ENCODE results near the gene AIFM3. TPM values are rescaled to one million over a fixed set of nuclear protein-coding genes. Genes with fewer than 3 reads are reported as not detected.
A peak's percentile ranks its signal among the peaks of the same experiment; 100 is the strongest.

AIFM3 gene
- total and polyA plus RNA-seq, 2 of the 13 experiments (the other 11 are each of a cell fraction or from before 2014, with no cell fraction given) = 9.0 to 15.3 TPM

DNA sequence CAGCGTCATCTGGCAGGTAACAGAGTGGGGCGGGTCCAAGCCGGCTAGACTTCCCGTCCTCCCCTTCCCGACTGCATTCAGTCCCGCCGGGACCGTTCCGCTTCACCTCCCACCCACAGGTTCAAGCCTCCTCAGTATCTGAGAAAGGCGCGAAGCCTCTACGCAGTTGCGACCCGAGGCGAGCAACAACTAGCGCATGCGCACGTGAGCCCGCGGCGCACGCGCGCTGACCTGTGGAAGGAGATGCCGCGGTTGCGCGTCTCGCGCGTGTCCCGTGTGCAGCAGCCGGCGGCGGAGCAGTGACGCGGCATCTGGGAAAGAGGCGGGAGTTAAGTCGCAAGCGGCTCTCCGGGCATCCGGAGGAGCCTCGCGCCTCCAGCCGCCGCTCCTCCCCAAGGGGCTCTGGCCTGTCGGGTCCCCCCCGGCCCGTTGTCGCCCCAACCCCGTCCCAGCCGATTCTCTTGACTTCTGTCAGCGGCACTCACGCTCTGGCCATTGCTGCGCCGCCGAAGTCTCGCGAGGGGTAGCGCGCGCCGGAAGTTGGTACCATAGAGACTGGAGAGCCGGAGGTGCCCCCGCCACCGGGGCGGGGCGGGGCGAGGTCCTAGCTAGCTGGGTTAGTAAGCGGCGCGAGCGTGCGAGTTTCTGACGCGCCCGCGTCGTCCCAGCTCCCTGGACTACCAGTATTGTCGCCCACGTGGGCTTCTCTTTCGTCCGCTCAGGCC, 34.7 kb downstream of the AIFM3 start, which contains the start of gene THAP7 (continued):
- TF ChIP-seq, protein P1, sequence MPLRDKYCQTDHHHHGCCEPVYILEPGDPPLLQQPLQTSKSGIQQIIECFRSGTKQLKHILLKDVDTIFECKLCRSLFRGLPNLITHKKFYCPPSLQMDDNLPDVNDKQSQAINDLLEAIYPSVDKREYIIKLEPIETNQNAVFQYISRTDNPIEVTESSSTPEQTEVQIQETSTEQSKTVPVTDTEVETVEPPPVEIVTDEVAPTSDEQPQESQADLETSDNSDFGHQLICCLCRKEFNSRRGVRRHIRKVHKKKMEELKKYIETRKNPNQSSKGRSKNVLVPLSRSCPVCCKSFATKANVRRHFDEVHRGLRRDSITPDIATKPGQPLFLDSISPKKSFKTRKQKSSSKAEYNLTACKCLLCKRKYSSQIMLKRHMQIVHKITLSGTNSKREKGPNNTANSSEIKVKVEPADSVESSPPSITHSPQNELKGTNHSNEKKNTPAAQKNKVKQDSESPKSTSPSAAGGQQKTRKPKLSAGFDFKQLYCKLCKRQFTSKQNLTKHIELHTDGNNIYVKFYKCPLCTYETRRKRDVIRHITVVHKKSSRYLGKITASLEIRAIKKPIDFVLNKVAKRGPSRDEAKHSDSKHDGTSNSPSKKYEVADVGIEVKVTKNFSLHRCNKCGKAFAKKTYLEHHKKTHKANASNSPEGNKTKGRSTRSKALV (CRISPR knock-in tag; IDR thresholded peaks at IDR 0.05) = no peak; the same call in 1 of the 2 replicates
- TF ChIP-seq RFXAP (CRISPR knock-in tag; IDR thresholded peaks at IDR 0.05; ENCODE audit: borderline replicate concordance) = no peak
- no peak for TF ChIP-seq ZNF33A (CRISPR knock-in tag; IDR thresholded peaks at IDR 0.05; ENCODE audit: borderline replicate concordance)
- no peak; the same call in 1 of the 2 replicates for TF ChIP-seq GFI1 (CRISPR knock-in tag; IDR thresholded peaks at IDR 0.05; ENCODE audit: borderline replicate concordance)
- peak; percentile 96 for TF ChIP-seq ZNF749 (CRISPR knock-in tag; IDR thresholded peaks at IDR 0.05; ENCODE audit: borderline replicate concordance)
- peak; percentile 50 for TF ChIP-seq TBX3 (IDR thresholded peaks at IDR 0.05; ENCODE audit: borderline replicate concordance)
- no peak for TF ChIP-seq TBP (CRISPR knock-in tag; IDR thresholded peaks at IDR 0.05)
- TF ChIP-seq SOX13 (IDR thresholded peaks at IDR 0.05) = no peak; the same call in 1 of the 2 replicates
- TF ChIP-seq SOX13 (CRISPR knock-in tag; conservative IDR thresholded peaks at IDR 0.05 in 1 of 2, IDR thresholded peaks at IDR 0.05 in 1 of 2) = peak in 1 of 2 experiments; percentile 9; a peak in 1 of 4 replicates
- TF ChIP-seq, protein P2, sequence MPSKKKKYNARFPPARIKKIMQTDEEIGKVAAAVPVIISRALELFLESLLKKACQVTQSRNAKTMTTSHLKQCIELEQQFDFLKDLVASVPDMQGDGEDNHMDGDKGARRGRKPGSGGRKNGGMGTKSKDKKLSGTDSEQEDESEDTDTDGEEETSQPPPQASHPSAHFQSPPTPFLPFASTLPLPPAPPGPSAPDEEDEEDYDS (CRISPR knock-in tag; IDR thresholded peaks at IDR 0.05) = no peak; the same call in 1 of the 2 replicates
- TF ChIP-seq CBX1 (IDR thresholded peaks at IDR 0.05; ENCODE audit: low read depth) = no peak
- TF ChIP-seq FOXK1 (CRISPR knock-in tag; IDR thresholded peaks at IDR 0.05; ENCODE audit: borderline replicate concordance, low read depth) = peak; percentile 63; the same call in 1 of the 2 replicates
- no peak; the same call in 1 of the 2 replicates for TF ChIP-seq ZNF614 (CRISPR knock-in tag; IDR thresholded peaks at IDR 0.05; ENCODE audit: borderline replicate concordance)
- TF ChIP-seq, protein P3, sequence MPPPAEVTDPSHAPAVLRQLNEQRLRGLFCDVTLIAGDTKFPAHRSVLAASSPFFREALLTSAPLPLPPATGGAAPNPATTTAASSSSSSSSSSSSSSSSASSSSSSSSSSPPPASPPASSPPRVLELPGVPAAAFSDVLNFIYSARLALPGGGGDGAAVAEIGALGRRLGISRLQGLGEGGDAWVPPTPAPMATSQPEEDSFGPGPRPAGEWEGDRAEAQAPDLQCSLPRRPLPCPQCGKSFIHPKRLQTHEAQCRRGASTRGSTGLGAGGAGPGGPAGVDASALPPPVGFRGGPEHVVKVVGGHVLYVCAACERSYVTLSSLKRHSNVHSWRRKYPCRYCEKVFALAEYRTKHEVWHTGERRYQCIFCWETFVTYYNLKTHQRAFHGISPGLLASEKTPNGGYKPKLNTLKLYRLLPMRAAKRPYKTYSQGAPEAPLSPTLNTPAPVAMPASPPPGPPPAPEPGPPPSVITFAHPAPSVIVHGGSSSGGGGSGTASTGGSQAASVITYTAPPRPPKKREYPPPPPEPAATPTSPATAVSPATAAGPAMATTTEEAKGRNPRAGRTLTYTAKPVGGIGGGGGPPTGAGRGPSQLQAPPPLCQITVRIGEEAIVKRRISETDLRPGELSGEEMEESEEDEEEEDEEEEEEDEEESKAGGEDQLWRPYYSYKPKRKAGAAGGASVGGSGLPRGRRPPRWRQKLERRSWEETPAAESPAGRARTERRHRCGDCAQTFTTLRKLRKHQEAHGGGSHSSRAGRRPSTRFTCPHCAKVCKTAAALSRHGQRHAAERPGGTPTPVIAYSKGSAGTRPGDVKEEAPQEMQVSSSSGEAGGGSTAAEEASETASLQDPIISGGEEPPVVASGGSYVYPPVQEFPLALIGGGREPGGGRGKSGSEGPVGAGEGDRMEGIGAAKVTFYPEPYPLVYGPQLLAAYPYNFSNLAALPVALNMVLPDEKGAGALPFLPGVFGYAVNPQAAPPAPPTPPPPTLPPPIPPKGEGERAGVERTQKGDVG (CRISPR knock-in tag; IDR thresholded peaks at IDR 0.05; ENCODE audit: borderline replicate concordance) = 0 out of 2 replicates have a peak, but pooled peaks have one; percentile 59
- TF ChIP-seq, protein P4, sequence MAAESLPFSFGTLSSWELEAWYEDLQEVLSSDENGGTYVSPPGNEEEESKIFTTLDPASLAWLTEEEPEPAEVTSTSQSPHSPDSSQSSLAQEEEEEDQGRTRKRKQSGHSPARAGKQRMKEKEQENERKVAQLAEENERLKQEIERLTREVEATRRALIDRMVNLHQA (CRISPR knock-in tag; IDR thresholded peaks at IDR 0.05) = no peak
- TF ChIP-seq, protein P5, sequence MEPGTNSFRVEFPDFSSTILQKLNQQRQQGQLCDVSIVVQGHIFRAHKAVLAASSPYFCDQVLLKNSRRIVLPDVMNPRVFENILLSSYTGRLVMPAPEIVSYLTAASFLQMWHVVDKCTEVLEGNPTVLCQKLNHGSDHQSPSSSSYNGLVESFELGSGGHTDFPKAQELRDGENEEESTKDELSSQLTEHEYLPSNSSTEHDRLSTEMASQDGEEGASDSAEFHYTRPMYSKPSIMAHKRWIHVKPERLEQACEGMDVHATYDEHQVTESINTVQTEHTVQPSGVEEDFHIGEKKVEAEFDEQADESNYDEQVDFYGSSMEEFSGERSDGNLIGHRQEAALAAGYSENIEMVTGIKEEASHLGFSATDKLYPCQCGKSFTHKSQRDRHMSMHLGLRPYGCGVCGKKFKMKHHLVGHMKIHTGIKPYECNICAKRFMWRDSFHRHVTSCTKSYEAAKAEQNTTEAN (CRISPR knock-in tag; conservative IDR thresholded peaks at IDR 0.05) = peak; percentile 8; the same call in 1 of the 2 replicates
- TF ChIP-seq CBFB (CRISPR knock-in tag; IDR thresholded peaks at IDR 0.05) = peak; percentile 66
